ENCODE data around the gene ATP8A2. TPM values are rescaled to one million over a fixed set of nuclear protein-coding genes. Genes with fewer than 3 reads are reported as not detected.

ATP8A2 gene
- total RNA-seq, 5 donors from 2014 or later (not counting 1 experiment from before 2014, with no cell fraction given): 0.39 to 0.85 (median 0.73) TPM

- Histone ChIP-seq H3K4me1 (ENCODE audit: control insufficient read depth in 1 of 2, extremely low read depth in 1 of 2, insufficient read depth in 2 of 2, low read length in 2 of 2) (no peaks in the 10 kb centered on the region), H3K27me3 (replicated peaks in 1 of 2; ENCODE audit: control insufficient read depth in 2 of 2, extremely low read depth in 1 of 2, insufficient read depth in 2 of 2, low read length in 1 of 2) (no peaks in the 10 kb centered on the region), H3K36me3 (ENCODE audit: control insufficient read depth in 2 of 2, extremely low read depth in 1 of 2, insufficient read depth in 1 of 2, low read length in 1 of 2) (no peaks in the 10 kb centered on the region), H3K27ac (ENCODE audit: low read length) (no peak overlapping the region), H3K4me3 (ENCODE audit: control insufficient read depth in 1 of 2, extremely low read depth in 1 of 2, low read length in 1 of 2) (no peak overlapping the region), H3K9me3 (no peaks in the 10 kb centered on the region)
- no peak overlapping the region for H3K4me3 Mint-ChIP-seq
- no peak for DNase-seq
- CTCF ChIA-PET: interaction anchor here in 1 of 2 donors (0.7 kb wide), 1 partner anchor 383 kb away, joined by 4 read pairs; no protein-coding TSS in a partner anchor
- no peaks in the 10 kb centered on the region for H3K9me3 Mint-ChIP-seq
- H3K27me3 Mint-ChIP-seq: peaks cover 4% of the 10 kb centered on the region in 2 donors
- POLR2A ChIA-PET: interaction anchor here in 1 of 2 donors (0.9 kb wide), 1 partner anchor 94 kb away, joined by 3 read pairs; no protein-coding TSS in a partner anchor
- H3K36me3 Mint-ChIP-seq: no peaks in the 10 kb centered on the region
- no peaks in the 10 kb centered on the region for H3K4me1 Mint-ChIP-seq
- no CpG with 5 or more reads among the region's 2 CpGs for WGBS (ENCODE audit: insufficient coverage)
- H3K27ac Mint-ChIP-seq: no peak overlapping the region
- no peak for ATAC-seq (replicated peaks in 1 of 4)
Measured at GRCh38 chr13:25679159-25679558, 307.4 kb downstream of the ATP8A2 start.

DNA sequence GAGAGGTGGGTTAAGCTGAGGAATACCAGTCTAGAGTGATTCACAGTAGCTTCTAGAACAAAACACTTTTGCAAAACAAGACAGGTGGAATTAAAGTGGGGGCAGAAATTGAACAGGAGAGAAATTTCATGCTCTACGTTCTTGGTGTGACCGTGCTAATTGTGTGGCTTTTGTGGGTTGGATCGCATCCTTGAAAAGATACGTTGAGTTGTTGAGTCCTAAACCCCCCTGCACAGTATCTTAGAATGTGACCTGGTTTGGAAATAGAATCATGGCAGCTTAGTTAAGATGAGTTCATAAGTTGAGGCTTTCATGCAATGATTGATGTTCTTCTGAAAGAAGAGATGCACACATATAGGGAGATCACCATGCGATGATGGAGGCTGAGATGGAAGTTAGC, 308.2 kb downstream of the ATP8A2 start:
- H3K4me1 ChIP-seq (ENCODE audit: control insufficient read depth in 1 of 2, extremely low read depth in 1 of 2, insufficient read depth in 2 of 2, low read length in 2 of 2): no peaks in the 10 kb centered on the region
- H3K27me3 ChIP-seq (replicated peaks in 1 of 2; ENCODE audit: control insufficient read depth in 2 of 2, extremely low read depth in 1 of 2, insufficient read depth in 2 of 2, low read length in 1 of 2): no peaks in the 10 kb centered on the region
- Mint-ChIP-seq H3K27ac (no peak overlapping the region), H3K9me3 (no peaks in the 10 kb centered on the region), H3K36me3 (no peaks in the 10 kb centered on the region), H3K4me3 (no peak overlapping the region), H3K27me3 (peaks cover 0 to 2% of the 10 kb centered on the region in 2 donors), H3K4me1 (no peaks in the 10 kb centered on the region)
- H3K27ac ChIP-seq (ENCODE audit: low read length): no peak overlapping the region
- 66% methylated on average over 3 of the region's 5 CpGs for WGBS (ENCODE audit: insufficient coverage)
- DNase-seq: no peak
- H3K9me3 ChIP-seq: no peaks in the 10 kb centered on the region
- ChIA-PET CTCF (interaction anchor here in 1 of 2 donors (0.7 kb wide), 1 partner anchor 382 kb away, joined by 4 read pairs; no protein-coding TSS in a partner anchor), POLR2A (interaction anchor here in 1 of 2 donors (0.9 kb wide), 1 partner anchor 95 kb away, joined by 3 read pairs; no protein-coding TSS in a partner anchor)
- ATAC-seq (replicated peaks in 1 of 4): no peak
- H3K4me3 ChIP-seq (ENCODE audit: control insufficient read depth in 1 of 2, extremely low read depth in 1 of 2, low read length in 1 of 2): no peak overlapping the region
- H3K36me3 ChIP-seq (ENCODE audit: control insufficient read depth in 2 of 2, extremely low read depth in 1 of 2, insufficient read depth in 1 of 2, low read length in 1 of 2): no peaks in the 10 kb centered on the region

DNA sequence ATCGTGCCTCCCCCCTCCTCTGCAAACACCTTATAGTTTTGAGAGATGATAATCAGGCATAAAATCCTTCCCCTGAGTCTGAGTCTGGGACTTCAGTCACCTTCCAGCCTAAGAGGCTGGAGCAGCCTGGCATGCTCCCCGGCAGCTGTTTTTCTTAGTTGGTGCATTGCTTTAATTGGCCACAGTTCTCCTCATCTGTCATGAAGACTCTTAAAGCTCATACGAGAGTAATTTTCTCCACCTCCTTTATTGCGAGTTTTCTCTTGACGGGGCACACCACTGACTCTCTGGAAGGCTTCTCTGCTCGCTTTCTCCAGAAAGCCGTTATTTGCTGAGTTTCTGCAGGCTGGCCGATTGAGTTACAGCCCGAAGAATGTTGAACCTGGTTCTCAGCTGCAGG, 310.5 kb downstream of the ATP8A2 start:
- no peaks in the 10 kb centered on the region for H3K4me1 Mint-ChIP-seq
- no peaks in the 10 kb centered on the region for H3K36me3 Mint-ChIP-seq
- no peak overlapping the region for H3K27ac ChIP-seq (ENCODE audit: low read length)
- CTCF ChIA-PET: interaction anchor here in 1 of 2 donors (0.5 kb wide), 1 partner anchor 18 kb away, joined by 4 read pairs; no protein-coding TSS in a partner anchor
- no peak overlapping the region for H3K27ac Mint-ChIP-seq
- H3K9me3 Mint-ChIP-seq: no peaks in the 10 kb centered on the region
- DNase-seq (no peak), ATAC-seq (replicated peaks in 1 of 4) (no peak)
- no peak overlapping the region for H3K4me3 ChIP-seq (ENCODE audit: control insufficient read depth in 1 of 2, extremely low read depth in 1 of 2, low read length in 1 of 2)
- no peaks in the 10 kb centered on the region for H3K36me3 ChIP-seq (ENCODE audit: control insufficient read depth in 2 of 2, extremely low read depth in 1 of 2, insufficient read depth in 1 of 2, low read length in 1 of 2)
- H3K4me1 ChIP-seq (ENCODE audit: control insufficient read depth in 1 of 2, extremely low read depth in 1 of 2, insufficient read depth in 2 of 2, low read length in 2 of 2): no peaks in the 10 kb centered on the region
- 84% methylated on average over 3 of the region's 9 CpGs for WGBS (ENCODE audit: insufficient coverage)
- H3K9me3 ChIP-seq: no peaks in the 10 kb centered on the region
- POLR2A ChIA-PET: no interaction called here
- no peak overlapping the region for H3K4me3 Mint-ChIP-seq
- no peaks in the 10 kb centered on the region for H3K27me3 Mint-ChIP-seq
- peaks cover 0 to 4% of the 10 kb centered on the region in 2 experiments for H3K27me3 ChIP-seq (replicated peaks in 1 of 2; ENCODE audit: control insufficient read depth in 2 of 2, extremely low read depth in 1 of 2, insufficient read depth in 2 of 2, low read length in 1 of 2)

DNA sequence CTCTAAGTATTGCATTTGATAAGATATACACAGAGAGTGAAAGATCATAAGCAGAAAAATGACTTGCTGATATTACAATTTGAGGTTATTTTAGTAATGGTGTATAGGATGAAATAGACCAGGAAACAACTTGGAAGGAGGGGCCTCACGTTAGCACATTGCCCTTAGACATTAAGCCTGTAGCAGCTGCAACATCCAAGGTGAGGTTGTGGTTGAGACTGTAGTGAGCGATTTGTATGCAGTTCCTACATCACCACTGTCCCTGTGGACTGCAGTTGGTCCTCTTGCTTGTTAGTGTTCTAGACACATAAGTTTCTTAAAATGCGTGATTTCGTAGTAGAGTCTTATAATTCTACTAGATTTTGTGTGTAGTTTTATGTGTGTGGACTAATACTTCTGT, 311.3 kb downstream of the ATP8A2 start:
- Mint-ChIP-seq H3K4me3 (no peak overlapping the region), H3K4me1 (no peaks in the 10 kb centered on the region), H3K27ac (no peak overlapping the region), H3K9me3 (no peaks in the 10 kb centered on the region), H3K27me3 (no peaks in the 10 kb centered on the region), H3K36me3 (no peaks in the 10 kb centered on the region)
- DNase-seq (no peak), ATAC-seq (replicated peaks in 1 of 4) (no peak)
- Histone ChIP-seq H3K4me3 (ENCODE audit: control insufficient read depth in 1 of 2, extremely low read depth in 1 of 2, low read length in 1 of 2) (no peak overlapping the region), H3K27me3 (replicated peaks in 1 of 2; ENCODE audit: control insufficient read depth in 2 of 2, extremely low read depth in 1 of 2, insufficient read depth in 2 of 2, low read length in 1 of 2) (peaks cover 0 to 4% of the 10 kb centered on the region in 2 experiments), H3K36me3 (ENCODE audit: control insufficient read depth in 2 of 2, extremely low read depth in 1 of 2, insufficient read depth in 1 of 2, low read length in 1 of 2) (no peaks in the 10 kb centered on the region), H3K9me3 (no peaks in the 10 kb centered on the region), H3K27ac (ENCODE audit: low read length) (no peak overlapping the region), H3K4me1 (ENCODE audit: control insufficient read depth in 1 of 2, extremely low read depth in 1 of 2, insufficient read depth in 2 of 2, low read length in 2 of 2) (no peaks in the 10 kb centered on the region)
- ChIA-PET CTCF (no interaction called here), POLR2A (no interaction called here)
- WGBS (ENCODE audit: insufficient coverage): no CpG with 5 or more reads among the region's 4 CpGs

DNA sequence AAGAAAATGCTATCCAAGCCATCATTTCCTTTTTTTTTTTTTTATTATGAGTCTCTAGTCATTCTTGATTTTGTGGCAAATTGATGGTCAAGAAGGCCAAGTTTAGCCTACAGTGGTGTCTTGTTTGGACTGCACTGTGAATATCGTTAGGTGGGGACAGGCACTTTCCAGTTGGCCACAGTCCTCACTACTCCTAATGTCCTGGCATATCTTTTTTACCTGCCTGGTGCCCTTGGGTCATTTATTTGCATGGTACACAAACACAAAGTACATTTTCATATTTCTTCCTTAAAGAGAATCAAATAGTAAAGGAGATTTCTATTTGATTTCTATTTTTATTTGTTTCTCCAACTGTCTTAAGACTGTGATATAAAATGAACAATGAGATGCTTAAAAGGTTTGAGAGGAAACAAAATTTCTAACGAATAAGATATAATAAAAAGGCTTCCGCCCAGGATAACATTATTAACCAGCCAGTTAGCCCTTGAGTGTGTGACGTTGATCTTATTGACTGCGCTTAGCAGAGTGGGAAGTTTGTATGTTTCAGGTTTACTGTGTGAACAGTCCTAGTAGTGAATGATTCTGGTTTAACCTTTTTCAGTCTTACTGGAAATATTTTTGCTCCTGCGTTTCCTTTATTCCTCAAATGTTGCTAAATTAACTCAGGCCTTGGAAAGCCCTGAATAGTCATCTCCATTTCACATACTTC, 312.0 kb downstream of the ATP8A2 start:
- peaks cover 0 to 4% of the 10 kb centered on the region in 2 experiments for H3K27me3 ChIP-seq (replicated peaks in 1 of 2; ENCODE audit: control insufficient read depth in 2 of 2, extremely low read depth in 1 of 2, insufficient read depth in 2 of 2, low read length in 1 of 2)
- POLR2A ChIA-PET: no interaction called here
- no peak overlapping the region for H3K4me3 ChIP-seq (ENCODE audit: control insufficient read depth in 1 of 2, extremely low read depth in 1 of 2, low read length in 1 of 2)
- ATAC-seq (replicated peaks in 1 of 4) (no peak), DNase-seq (no peak)
- Mint-ChIP-seq H3K27me3 (no peaks in the 10 kb centered on the region), H3K27ac (no peak overlapping the region), H3K9me3 (no peaks in the 10 kb centered on the region), H3K36me3 (no peaks in the 10 kb centered on the region), H3K4me3 (no peak overlapping the region), H3K4me1 (no peaks in the 10 kb centered on the region)
- CTCF ChIA-PET: no interaction called here
- WGBS (ENCODE audit: insufficient coverage): 89% methylated on average over 3 of the region's 6 CpGs
- H3K27ac ChIP-seq (ENCODE audit: low read length): no peak overlapping the region
- H3K36me3 ChIP-seq (ENCODE audit: control insufficient read depth in 2 of 2, extremely low read depth in 1 of 2, insufficient read depth in 1 of 2, low read length in 1 of 2): no peaks in the 10 kb centered on the region
- H3K4me1 ChIP-seq (ENCODE audit: control insufficient read depth in 1 of 2, extremely low read depth in 1 of 2, insufficient read depth in 2 of 2, low read length in 2 of 2): no peaks in the 10 kb centered on the region
- H3K9me3 ChIP-seq: no peaks in the 10 kb centered on the region

- Histone ChIP-seq H3K27me3 (replicated peaks in 1 of 2; ENCODE audit: control insufficient read depth in 2 of 2, extremely low read depth in 1 of 2, insufficient read depth in 2 of 2, low read length in 1 of 2) (peaks cover 0 to 4% of the 10 kb centered on the region in 2 experiments), H3K9me3 (no peaks in the 10 kb centered on the region), H3K36me3 (ENCODE audit: control insufficient read depth in 2 of 2, extremely low read depth in 1 of 2, insufficient read depth in 1 of 2, low read length in 1 of 2) (no peaks in the 10 kb centered on the region), H3K4me1 (ENCODE audit: control insufficient read depth in 1 of 2, extremely low read depth in 1 of 2, insufficient read depth in 2 of 2, low read length in 2 of 2) (no peaks in the 10 kb centered on the region), H3K4me3 (ENCODE audit: control insufficient read depth in 1 of 2, extremely low read depth in 1 of 2, low read length in 1 of 2) (no peak overlapping the region), H3K27ac (ENCODE audit: low read length) (no peak overlapping the region)
- Mint-ChIP-seq H3K27me3 (no peaks in the 10 kb centered on the region), H3K9me3 (no peaks in the 10 kb centered on the region), H3K27ac (no peak overlapping the region), H3K36me3 (no peaks in the 10 kb centered on the region), H3K4me1 (no peaks in the 10 kb centered on the region), H3K4me3 (no peak overlapping the region)
- CTCF ChIA-PET: no interaction called here
- WGBS (ENCODE audit: insufficient coverage): no CpG with 5 or more reads among the region's 4 CpGs
- POLR2A ChIA-PET: interaction anchor here in 1 of 2 donors (0.5 kb wide), 1 partner anchor 35 kb away, joined by 6 read pairs; no protein-coding TSS in a partner anchor
- DNase-seq: no peak
- ATAC-seq (replicated peaks in 1 of 4): no peak
Measured at GRCh38 chr13:25684491-25684890, 312.7 kb downstream of the ATP8A2 start.
